Measurements from ENCODE around the gene GDF9.

GDF9 gene

DNA sequence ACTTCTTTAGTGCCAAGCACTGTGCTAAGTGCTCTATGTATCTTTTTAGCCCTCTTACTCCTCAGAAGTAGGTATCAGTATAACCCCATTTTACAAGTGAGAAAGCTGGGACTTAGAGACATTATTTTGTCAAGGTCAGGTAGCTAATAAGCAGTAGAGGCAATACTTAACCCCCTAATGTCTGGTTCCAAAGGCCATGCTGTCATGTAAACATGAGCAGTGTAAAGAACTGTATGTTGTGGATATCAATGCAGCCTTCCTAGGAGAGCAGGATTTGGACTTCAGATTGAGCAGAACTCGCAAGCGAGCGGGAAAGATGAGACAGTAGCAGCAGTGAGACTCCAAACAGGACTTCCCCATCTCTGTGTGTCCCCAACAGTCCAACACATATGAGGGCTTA is 32.2 kb downstream of the GDF9 start:
- TF ChIP-seq, protein P1, sequence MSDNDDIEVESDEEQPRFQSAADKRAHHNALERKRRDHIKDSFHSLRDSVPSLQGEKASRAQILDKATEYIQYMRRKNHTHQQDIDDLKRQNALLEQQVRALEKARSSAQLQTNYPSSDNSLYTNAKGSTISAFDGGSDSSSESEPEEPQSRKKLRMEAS (IDR thresholded peaks at IDR 0.05; ENCODE audit: low read depth, low read length) = no peak
- TF ChIP-seq POLR2A (IDR thresholded peaks at IDR 0.05; ENCODE audit: extremely low read depth, insufficient read length) (no peak), MYC (IDR thresholded peaks at IDR 0.05; ENCODE audit: low read depth, low read length) (no peak)
- TF ChIP-seq, protein P2, sequence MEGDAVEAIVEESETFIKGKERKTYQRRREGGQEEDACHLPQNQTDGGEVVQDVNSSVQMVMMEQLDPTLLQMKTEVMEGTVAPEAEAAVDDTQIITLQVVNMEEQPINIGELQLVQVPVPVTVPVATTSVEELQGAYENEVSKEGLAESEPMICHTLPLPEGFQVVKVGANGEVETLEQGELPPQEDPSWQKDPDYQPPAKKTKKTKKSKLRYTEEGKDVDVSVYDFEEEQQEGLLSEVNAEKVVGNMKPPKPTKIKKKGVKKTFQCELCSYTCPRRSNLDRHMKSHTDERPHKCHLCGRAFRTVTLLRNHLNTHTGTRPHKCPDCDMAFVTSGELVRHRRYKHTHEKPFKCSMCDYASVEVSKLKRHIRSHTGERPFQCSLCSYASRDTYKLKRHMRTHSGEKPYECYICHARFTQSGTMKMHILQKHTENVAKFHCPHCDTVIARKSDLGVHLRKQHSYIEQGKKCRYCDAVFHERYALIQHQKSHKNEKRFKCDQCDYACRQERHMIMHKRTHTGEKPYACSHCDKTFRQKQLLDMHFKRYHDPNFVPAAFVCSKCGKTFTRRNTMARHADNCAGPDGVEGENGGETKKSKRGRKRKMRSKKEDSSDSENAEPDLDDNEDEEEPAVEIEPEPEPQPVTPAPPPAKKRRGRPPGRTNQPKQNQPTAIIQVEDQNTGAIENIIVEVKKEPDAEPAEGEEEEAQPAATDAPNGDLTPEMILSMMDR (IDR thresholded peaks at IDR 0.05; ENCODE audit: low read depth, low read length) = no peak
- no peak overlapping the region for H3K4me3 ChIP-seq (ENCODE audit: low read depth, low read length)
- no peak for DNase-seq (ENCODE audit: low read depth)

DNA sequence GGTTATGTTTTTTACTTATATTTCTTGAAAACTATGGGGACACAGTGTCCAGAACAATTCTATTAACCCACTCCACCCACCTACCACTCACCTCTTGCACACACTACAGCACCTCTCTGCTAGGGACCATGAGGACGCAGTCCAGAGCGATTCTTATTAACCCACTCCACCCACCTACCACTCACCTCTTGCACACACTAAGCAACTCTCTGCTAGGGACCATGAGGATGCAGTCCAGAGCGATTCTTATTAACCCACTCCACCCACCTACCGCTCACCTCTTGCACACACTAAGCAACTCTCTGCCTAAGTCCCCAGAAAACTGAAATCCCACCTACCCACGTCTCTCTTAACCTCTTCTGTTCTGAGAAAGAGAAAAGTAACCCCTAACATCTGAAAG is 33.7 kb downstream of the GDF9 start:
- DNase-seq (ENCODE audit: low read depth) = no peak
- no peak overlapping the region for H3K4me3 ChIP-seq (ENCODE audit: low read depth, low read length)
- TF ChIP-seq POLR2A (IDR thresholded peaks at IDR 0.05; ENCODE audit: extremely low read depth, insufficient read length) (no peak), MYC (IDR thresholded peaks at IDR 0.05; ENCODE audit: low read depth, low read length) (no peak)
- TF ChIP-seq, protein P1 (IDR thresholded peaks at IDR 0.05; ENCODE audit: low read depth, low read length) = no peak
- TF ChIP-seq, protein P2 (IDR thresholded peaks at IDR 0.05; ENCODE audit: low read depth, low read length) = no peak

DNA sequence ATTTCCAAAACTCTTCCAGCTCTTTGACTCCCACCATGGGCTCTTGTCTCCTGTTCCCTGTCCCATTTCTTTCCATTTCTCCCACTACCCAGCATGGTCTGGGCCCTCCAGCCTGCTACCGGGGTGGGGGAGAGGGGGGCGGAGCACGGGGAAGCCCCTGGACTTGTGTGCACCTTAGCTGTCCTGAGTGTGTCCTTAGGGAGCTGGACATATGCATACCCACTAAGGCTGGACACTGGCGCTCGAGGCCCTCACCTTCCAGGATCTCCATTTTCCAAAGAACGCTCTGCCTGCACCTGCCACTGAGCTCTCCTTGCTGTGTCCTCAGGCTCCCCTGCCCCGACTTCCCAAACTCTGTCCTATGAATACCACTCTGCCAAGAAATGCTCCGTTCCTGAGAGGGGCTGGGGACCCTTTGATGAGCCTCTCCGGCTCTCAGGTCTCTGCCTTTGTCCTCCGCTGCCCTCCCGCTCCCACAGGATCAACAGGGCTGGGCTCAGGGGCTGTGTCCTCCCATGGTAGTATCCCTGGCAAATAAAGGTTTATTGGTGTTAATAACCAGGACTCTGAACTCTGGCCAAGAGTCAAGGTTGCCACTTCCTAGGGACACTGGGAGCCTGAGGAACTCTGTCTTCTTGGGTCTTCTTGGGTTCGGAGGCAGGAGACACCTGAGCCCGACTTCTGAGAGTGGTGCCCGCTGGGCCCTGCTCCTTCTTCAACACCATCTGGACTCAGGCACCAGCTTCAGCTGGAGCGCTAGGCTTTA is 35.0 kb downstream of the GDF9 start:
- no peak for DNase-seq (ENCODE audit: low read depth)
- H3K4me3 ChIP-seq (ENCODE audit: low read depth, low read length) = no peak overlapping the region
- TF ChIP-seq MYC (IDR thresholded peaks at IDR 0.05; ENCODE audit: low read depth, low read length) (no peak), POLR2A (IDR thresholded peaks at IDR 0.05; ENCODE audit: extremely low read depth, insufficient read length) (no peak)
- TF ChIP-seq, protein P2 (IDR thresholded peaks at IDR 0.05; ENCODE audit: low read depth, low read length) = no peak
- TF ChIP-seq, protein P1 (IDR thresholded peaks at IDR 0.05; ENCODE audit: low read depth, low read length) = no peak

DNA sequence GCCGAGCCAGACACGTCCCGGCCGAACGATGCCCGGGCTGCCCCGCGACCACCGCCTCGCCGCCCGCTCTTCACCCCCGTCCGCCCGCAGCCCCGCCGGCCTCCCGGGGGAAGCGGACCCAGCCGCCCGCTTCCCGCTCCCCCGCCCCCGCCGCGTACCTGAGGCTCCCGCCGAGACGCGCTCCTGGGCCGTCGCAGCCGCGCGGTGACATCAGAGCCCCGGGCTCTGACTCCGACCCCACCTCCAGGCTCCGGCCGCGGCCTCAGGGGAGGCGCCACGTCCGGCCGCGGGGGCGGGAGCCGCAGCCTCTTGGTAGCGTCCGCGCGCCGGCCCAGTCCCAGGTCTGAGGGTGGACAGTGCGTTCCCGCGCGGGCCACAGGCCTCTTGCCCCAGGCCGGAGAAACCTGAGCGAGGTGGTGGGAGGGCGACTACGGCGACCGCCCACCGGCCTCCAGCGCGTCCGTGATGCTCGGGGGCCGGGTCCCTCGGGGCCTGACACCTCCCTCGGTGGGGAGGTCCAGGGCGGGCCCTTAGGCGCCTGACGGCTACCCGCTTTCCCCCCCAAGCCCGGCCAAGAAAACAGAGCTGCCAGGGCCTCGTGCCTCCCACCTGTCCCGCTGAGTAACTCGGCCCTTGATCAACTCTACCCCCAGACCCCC is 35.7 kb downstream of the GDF9 start, which contains the start of gene SHROOM1:
Gene SHROOM1 (minus strand): TSS at position 212 of the 659 bp plus-strand sequence. CDS start 4,507 bp downstream, outside the sequence.
- peak; percentile 53 for DNase-seq (ENCODE audit: low read depth)
- H3K4me3 ChIP-seq (ENCODE audit: low read depth, low read length) = peak within 1 kb of the TSS; percentile 40
- TF ChIP-seq, protein P2 (IDR thresholded peaks at IDR 0.05; ENCODE audit: low read depth, low read length) = no peak
- no peak for TF ChIP-seq MYC (IDR thresholded peaks at IDR 0.05; ENCODE audit: low read depth, low read length)
- TF ChIP-seq POLR2A (IDR thresholded peaks at IDR 0.05; ENCODE audit: extremely low read depth, insufficient read length) = no peak
- TF ChIP-seq, protein P1 (IDR thresholded peaks at IDR 0.05; ENCODE audit: low read depth, low read length) = no peak

DNA sequence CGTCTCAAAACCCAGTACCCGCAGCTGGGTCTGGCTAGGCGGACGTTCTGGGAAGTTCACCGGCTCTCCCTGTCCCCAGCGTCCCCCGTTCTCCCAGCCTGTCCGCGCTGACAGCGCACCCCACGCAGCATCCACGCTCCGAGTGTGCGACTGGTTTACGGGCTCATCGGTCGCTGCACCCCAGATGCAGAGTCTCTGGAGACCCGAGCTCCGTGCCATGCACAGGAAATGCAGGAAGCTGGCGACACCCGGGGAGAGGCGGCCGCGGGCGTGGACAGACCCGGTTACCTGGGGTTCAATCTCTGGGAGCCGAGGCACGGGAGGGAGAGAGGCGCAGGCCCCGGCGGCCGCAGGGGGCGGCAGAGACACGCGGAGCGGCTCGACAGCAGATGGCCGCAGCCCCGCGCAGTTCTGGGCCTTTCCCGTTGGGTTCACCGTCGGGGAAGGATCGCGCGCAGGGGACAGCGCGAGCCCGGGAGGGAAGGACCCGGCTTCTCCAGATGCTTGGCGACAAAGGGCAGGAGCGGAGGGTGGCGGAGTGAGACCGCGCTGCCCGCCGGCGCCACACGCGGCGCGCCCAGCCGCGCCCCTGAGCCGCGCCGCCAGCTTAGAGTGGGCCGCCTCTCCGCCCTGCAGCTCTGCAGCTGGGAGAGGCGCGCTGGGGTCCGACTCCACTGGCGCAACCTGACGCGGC is 36.4 kb downstream of the GDF9 start:
- H3K4me3 ChIP-seq (ENCODE audit: low read depth, low read length) = peak overlapping the region; percentile 40
- peak; percentile 79 for DNase-seq (ENCODE audit: low read depth)
- TF ChIP-seq POLR2A (IDR thresholded peaks at IDR 0.05; ENCODE audit: extremely low read depth, insufficient read length) = no peak
- TF ChIP-seq, protein P2 (IDR thresholded peaks at IDR 0.05; ENCODE audit: low read depth, low read length) = peak; percentile 64
- TF ChIP-seq, protein P1 (IDR thresholded peaks at IDR 0.05; ENCODE audit: low read depth, low read length) = peak; percentile 60; the same call in 1 of the 2 replicates
